ENCODE data around the gene ERC2.

The ERC2 gene

DNA sequence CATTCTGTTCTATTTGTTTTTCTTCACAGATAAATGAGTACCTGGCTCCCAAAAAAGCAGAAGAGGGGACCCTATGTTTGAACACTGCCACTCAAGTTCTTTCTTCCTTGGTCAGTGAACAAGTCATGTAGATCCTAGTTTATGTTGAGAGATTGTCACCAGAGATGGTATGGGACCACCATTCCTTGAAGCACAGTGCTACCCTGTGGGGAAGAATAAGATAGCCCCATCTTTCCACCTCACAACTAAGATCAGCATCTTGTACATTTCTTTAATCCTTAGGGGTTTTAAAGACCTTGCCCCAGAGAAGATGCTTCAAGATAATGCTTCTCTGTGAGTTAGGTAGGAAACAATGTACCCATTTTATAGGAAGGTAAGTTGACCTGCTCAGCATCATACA lies 747.7 kb downstream of the ERC2 start:
- TF ChIP-seq EP300 (IDR thresholded peaks at IDR 0.05; ENCODE audit: borderline replicate concordance) = no peak
- TF ChIP-seq NFIC (IDR thresholded peaks at IDR 0.05) = no peak
- TF ChIP-seq, protein P1, sequence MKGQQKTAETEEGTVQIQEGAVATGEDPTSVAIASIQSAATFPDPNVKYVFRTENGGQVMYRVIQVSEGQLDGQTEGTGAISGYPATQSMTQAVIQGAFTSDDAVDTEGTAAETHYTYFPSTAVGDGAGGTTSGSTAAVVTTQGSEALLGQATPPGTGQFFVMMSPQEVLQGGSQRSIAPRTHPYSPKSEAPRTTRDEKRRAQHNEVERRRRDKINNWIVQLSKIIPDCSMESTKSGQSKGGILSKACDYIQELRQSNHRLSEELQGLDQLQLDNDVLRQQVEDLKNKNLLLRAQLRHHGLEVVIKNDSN (IDR thresholded peaks at IDR 0.05) = no peak
- no peak for TF ChIP-seq TEAD4 (IDR thresholded peaks at IDR 0.05)
- TF ChIP-seq TAF1 (IDR thresholded peaks at IDR 0.05; ENCODE audit: low read depth) = no peak
- TF ChIP-seq, protein P2, sequence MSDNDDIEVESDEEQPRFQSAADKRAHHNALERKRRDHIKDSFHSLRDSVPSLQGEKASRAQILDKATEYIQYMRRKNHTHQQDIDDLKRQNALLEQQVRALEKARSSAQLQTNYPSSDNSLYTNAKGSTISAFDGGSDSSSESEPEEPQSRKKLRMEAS (IDR thresholded peaks at IDR 0.05) = no peak
- TF ChIP-seq EGR1 (IDR thresholded peaks at IDR 0.05) = no peak
- TF ChIP-seq TCF12 (IDR thresholded peaks at IDR 0.05; ENCODE audit: low read depth) = no peak
- no peak for TF ChIP-seq CREB1 (IDR thresholded peaks at IDR 0.05; ENCODE audit: low read depth)
- TF ChIP-seq YY1 (IDR thresholded peaks at IDR 0.05; ENCODE audit: low read depth) = no peak
- no peak for TF ChIP-seq ZBTB7A (IDR thresholded peaks at IDR 0.05; ENCODE audit: low read depth)
- no peak for TF ChIP-seq FOXM1 (IDR thresholded peaks at IDR 0.05; ENCODE audit: borderline replicate concordance, low read depth)
- TF ChIP-seq, protein P3, sequence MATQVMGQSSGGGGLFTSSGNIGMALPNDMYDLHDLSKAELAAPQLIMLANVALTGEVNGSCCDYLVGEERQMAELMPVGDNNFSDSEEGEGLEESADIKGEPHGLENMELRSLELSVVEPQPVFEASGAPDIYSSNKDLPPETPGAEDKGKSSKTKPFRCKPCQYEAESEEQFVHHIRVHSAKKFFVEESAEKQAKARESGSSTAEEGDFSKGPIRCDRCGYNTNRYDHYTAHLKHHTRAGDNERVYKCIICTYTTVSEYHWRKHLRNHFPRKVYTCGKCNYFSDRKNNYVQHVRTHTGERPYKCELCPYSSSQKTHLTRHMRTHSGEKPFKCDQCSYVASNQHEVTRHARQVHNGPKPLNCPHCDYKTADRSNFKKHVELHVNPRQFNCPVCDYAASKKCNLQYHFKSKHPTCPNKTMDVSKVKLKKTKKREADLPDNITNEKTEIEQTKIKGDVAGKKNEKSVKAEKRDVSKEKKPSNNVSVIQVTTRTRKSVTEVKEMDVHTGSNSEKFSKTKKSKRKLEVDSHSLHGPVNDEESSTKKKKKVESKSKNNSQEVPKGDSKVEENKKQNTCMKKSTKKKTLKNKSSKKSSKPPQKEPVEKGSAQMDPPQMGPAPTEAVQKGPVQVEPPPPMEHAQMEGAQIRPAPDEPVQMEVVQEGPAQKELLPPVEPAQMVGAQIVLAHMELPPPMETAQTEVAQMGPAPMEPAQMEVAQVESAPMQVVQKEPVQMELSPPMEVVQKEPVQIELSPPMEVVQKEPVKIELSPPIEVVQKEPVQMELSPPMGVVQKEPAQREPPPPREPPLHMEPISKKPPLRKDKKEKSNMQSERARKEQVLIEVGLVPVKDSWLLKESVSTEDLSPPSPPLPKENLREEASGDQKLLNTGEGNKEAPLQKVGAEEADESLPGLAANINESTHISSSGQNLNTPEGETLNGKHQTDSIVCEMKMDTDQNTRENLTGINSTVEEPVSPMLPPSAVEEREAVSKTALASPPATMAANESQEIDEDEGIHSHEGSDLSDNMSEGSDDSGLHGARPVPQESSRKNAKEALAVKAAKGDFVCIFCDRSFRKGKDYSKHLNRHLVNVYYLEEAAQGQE (IDR thresholded peaks at IDR 0.05; ENCODE audit: low read depth) = no peak
- TF ChIP-seq RAD21 (IDR thresholded peaks at IDR 0.05; ENCODE audit: low read depth) = no peak
- TF ChIP-seq CEBPB (IDR thresholded peaks at IDR 0.05) = no peak

DNA sequence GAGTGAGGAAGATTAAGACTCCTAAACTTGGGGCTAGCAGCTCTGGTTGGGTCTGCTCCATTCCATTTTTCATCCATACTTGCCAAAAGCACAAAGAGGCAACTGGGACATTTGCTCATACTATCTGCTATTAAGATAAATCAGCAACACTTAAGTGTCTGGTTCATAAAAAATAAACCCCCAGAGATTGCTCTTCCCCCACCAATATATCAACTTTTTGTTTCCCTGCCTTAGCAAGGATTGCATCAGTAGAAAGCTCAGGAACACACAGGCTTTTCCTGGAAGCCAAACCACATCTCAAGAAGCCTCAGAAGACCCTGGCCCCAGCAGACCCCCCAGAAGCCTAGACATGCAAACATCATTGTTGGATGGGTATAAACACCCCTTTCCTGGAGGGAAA lies 748.8 kb downstream of the ERC2 start:
- TF ChIP-seq NFIC (IDR thresholded peaks at IDR 0.05) (no peak), TAF1 (IDR thresholded peaks at IDR 0.05; ENCODE audit: low read depth) (no peak), TCF12 (IDR thresholded peaks at IDR 0.05; ENCODE audit: low read depth) (no peak), TEAD4 (IDR thresholded peaks at IDR 0.05) (no peak), EP300 (IDR thresholded peaks at IDR 0.05; ENCODE audit: borderline replicate concordance) (no peak), CEBPB (IDR thresholded peaks at IDR 0.05) (no peak), RAD21 (IDR thresholded peaks at IDR 0.05; ENCODE audit: low read depth) (no peak), CREB1 (IDR thresholded peaks at IDR 0.05; ENCODE audit: low read depth) (no peak)
- TF ChIP-seq, protein P3 (IDR thresholded peaks at IDR 0.05; ENCODE audit: low read depth) = no peak
- TF ChIP-seq, protein P1 (IDR thresholded peaks at IDR 0.05) = no peak

DNA sequence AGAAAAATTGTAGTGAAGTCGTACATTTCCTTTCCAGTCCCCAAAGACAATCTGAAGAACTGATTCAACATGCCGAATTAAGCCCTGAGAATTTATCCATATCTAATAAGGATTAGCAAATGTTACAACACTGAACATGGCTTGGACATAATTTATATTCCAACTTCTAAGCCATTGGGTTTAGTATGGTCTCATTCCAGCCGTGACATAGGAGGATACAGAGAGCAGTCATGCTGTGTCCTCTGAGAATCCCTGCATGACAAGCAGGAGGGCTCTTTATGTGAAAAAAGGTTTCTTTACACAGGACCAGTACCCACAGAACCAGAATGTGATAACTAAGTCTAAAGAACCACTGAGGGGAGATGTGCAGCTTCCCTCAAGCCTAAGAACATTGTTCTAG lies 749.3 kb downstream of the ERC2 start:
- TF ChIP-seq CEBPB (IDR thresholded peaks at IDR 0.05) (no peak), CREB1 (IDR thresholded peaks at IDR 0.05; ENCODE audit: low read depth) (no peak), NFIC (IDR thresholded peaks at IDR 0.05) (no peak), EGR1 (IDR thresholded peaks at IDR 0.05) (no peak), ZBTB7A (IDR thresholded peaks at IDR 0.05; ENCODE audit: low read depth) (no peak), RAD21 (IDR thresholded peaks at IDR 0.05; ENCODE audit: low read depth) (no peak), YY1 (IDR thresholded peaks at IDR 0.05; ENCODE audit: low read depth) (no peak), EP300 (IDR thresholded peaks at IDR 0.05; ENCODE audit: borderline replicate concordance) (no peak), FOXM1 (IDR thresholded peaks at IDR 0.05; ENCODE audit: borderline replicate concordance, low read depth) (no peak), TAF1 (IDR thresholded peaks at IDR 0.05; ENCODE audit: low read depth) (no peak), TCF12 (IDR thresholded peaks at IDR 0.05; ENCODE audit: low read depth) (no peak)
- TF ChIP-seq, protein P1 (IDR thresholded peaks at IDR 0.05) = no peak
- TF ChIP-seq, protein P2 (IDR thresholded peaks at IDR 0.05) = no peak
- TF ChIP-seq, protein P3 (IDR thresholded peaks at IDR 0.05; ENCODE audit: low read depth) = no peak

DNA sequence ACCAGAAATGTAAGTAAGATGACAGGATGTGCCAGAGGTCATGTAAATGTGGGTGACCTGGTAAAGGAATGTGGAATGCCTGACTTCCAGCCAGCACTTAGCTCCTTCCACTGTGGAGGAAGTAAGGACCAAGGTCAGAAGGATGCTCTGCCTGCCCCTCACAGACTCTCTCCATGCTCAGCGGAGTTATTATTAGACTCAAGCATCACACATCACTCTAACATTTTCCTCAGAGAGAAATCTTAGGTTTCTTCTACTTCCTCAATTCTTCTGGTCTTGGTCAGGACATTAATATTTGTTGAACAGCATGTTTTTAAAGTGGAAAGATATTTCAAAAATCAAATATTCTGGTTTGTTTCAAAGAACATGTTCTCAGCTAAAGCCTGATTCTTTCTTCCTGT lies 749.7 kb downstream of the ERC2 start:
- TF ChIP-seq TCF12 (IDR thresholded peaks at IDR 0.05; ENCODE audit: low read depth) = no peak
- no peak for TF ChIP-seq FOXM1 (IDR thresholded peaks at IDR 0.05; ENCODE audit: borderline replicate concordance, low read depth)
- TF ChIP-seq YY1 (IDR thresholded peaks at IDR 0.05; ENCODE audit: low read depth) = no peak
- TF ChIP-seq CREB1 (IDR thresholded peaks at IDR 0.05; ENCODE audit: low read depth) = no peak
- TF ChIP-seq NFIC (IDR thresholded peaks at IDR 0.05) = no peak
- TF ChIP-seq TAF1 (IDR thresholded peaks at IDR 0.05; ENCODE audit: low read depth) = no peak
- no peak for TF ChIP-seq TEAD4 (IDR thresholded peaks at IDR 0.05)
- TF ChIP-seq, protein P3 (IDR thresholded peaks at IDR 0.05; ENCODE audit: low read depth) = no peak
- TF ChIP-seq CEBPB (IDR thresholded peaks at IDR 0.05) = no peak
- no peak for TF ChIP-seq RAD21 (IDR thresholded peaks at IDR 0.05; ENCODE audit: low read depth)
- TF ChIP-seq, protein P2 (IDR thresholded peaks at IDR 0.05) = no peak
- TF ChIP-seq EGR1 (IDR thresholded peaks at IDR 0.05) = no peak
- TF ChIP-seq, protein P1 (IDR thresholded peaks at IDR 0.05) = no peak
- TF ChIP-seq EP300 (IDR thresholded peaks at IDR 0.05; ENCODE audit: borderline replicate concordance) = no peak
- no peak for TF ChIP-seq ZBTB7A (IDR thresholded peaks at IDR 0.05; ENCODE audit: low read depth)

Measured in Ishikawa (cell line).